ENCODE measurements around the gene MRPS22. TPM values are rescaled to one million over a fixed set of nuclear protein-coding genes. Genes with fewer than 3 reads are reported as not detected.

Gene MRPS22
- total RNA-seq, 2 donors from 2014 or later = 46.9 to 78.2 TPM

DNA sequence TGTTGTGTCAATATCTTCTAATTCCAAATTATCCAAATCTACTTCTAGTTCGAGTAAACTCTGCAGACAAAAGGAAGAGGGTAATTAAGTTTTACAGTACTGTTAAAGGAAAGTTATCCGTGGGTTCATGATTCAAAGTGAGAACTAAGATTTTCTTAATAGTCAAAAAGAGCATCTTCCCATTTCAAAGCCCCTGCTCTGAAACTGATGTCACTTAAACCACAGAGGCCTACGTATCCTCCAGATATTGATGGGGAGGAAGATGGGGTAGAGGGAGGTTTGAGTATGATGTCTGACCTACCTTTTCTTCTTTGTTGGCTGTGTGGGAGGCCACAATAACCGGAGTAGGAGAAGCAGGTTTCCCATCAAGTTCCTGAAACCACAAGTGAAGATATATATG, 14.1 kb downstream of the MRPS22 start:
- DNase-seq (ENCODE audit: low spot score) = no peak
- no peak overlapping the region for H3K27ac ChIP-seq
- H3K36me3 ChIP-seq = peaks cover 88% of the 10 kb centered on the region
- no peaks in the 10 kb centered on the region for H3K27me3 ChIP-seq
- TF ChIP-seq, protein P1, sequence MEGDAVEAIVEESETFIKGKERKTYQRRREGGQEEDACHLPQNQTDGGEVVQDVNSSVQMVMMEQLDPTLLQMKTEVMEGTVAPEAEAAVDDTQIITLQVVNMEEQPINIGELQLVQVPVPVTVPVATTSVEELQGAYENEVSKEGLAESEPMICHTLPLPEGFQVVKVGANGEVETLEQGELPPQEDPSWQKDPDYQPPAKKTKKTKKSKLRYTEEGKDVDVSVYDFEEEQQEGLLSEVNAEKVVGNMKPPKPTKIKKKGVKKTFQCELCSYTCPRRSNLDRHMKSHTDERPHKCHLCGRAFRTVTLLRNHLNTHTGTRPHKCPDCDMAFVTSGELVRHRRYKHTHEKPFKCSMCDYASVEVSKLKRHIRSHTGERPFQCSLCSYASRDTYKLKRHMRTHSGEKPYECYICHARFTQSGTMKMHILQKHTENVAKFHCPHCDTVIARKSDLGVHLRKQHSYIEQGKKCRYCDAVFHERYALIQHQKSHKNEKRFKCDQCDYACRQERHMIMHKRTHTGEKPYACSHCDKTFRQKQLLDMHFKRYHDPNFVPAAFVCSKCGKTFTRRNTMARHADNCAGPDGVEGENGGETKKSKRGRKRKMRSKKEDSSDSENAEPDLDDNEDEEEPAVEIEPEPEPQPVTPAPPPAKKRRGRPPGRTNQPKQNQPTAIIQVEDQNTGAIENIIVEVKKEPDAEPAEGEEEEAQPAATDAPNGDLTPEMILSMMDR (IDR thresholded peaks at IDR 0.05) = no peak
- no peaks in the 10 kb centered on the region for H3K4me1 ChIP-seq
- no peak overlapping the region for H3K4me3 ChIP-seq
- no peaks in the 10 kb centered on the region for H3K9me3 ChIP-seq

DNA sequence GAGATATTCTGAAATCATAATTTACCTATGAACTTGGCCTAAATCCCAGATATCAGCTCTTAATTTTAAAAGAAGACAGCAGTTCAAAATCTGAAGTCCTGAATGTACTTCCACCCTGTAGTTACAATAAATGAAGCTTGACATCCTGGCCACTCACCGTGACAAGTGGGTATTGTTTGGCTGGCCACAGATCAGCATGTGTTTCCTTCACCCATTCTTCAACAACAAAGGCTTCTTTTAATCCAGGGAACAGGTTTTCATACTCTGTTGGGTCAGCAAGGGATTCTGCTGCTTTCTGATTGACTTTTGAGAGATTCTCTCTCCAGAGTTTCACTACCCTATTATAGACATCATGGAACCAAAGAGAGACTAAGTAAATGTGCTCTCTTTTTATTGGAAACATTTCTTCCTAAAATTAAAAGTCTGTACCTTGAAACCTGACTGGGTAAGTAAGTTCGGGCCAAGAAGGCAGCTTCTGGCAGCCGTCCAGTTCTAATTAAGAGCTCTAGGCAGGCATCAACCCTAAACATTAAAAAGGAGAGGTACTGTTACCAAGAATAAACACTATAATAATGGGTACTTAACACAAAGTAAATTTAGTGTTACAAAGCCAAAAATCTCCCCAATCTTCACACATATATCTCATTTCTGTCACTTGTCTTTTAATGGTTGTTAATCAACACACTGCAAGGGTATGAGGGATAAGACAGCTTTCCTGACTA, 15.2 kb downstream of the MRPS22 start:
- H3K4me3 ChIP-seq = no peak overlapping the region
- no peaks in the 10 kb centered on the region for H3K4me1 ChIP-seq
- H3K9me3 ChIP-seq = no peaks in the 10 kb centered on the region
- H3K27ac ChIP-seq = no peak overlapping the region
- H3K27me3 ChIP-seq = no peaks in the 10 kb centered on the region
- H3K36me3 ChIP-seq = peaks cover 98% of the 10 kb centered on the region
- DNase-seq (ENCODE audit: low spot score) = no peak
- TF ChIP-seq, protein P1 (IDR thresholded peaks at IDR 0.05) = no peak

DNA sequence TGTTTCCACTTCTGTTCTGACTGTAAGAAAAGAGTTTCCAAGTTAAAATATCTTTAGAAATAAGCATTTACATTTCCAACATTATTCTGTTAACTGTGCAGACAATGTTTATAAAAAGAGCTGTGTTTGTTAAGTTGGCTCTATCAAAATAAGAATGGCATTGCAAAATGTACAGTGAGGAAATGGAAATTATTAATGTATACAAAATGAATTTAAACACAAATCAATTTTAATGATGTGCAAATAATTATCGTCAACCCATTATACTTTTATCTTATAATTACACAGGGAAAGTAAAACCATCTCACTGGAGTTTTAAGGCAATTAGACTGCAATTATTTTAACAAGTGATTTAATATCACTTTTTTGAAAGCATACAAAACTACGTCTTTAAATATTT, 17.5 kb downstream of the MRPS22 start:
- Histone ChIP-seq H3K27me3 (no peaks in the 10 kb centered on the region), H3K27ac (no peak overlapping the region), H3K4me3 (no peak overlapping the region), H3K9me3 (no peaks in the 10 kb centered on the region), H3K36me3 (peaks cover 98% of the 10 kb centered on the region), H3K4me1 (no peaks in the 10 kb centered on the region)
- TF ChIP-seq, protein P1 (IDR thresholded peaks at IDR 0.05) = no peak
- no peak for DNase-seq (ENCODE audit: low spot score)

DNA sequence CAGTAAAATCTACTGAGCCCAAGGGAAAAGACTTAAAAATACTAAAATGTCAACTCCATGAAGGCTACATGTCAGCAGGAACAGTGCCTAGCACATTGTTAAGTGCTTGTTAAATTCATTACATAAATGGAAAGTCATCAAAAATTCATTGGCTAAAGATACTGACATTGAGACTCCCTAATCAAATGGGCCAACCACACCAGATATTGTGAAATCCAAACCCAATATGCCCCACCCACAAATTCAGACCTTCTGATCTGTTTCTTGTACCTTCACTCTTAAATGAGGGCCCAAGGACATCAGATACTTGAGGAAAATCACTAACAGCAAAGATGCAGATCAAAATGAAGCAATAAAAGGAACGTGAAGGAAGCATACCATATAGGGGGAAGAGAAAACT, 20.7 kb downstream of the MRPS22 start:
- Histone ChIP-seq H3K36me3 (peaks cover 97% of the 10 kb centered on the region), H3K27me3 (no peaks in the 10 kb centered on the region), H3K4me3 (no peak overlapping the region), H3K9me3 (no peaks in the 10 kb centered on the region), H3K27ac (no peak overlapping the region), H3K4me1 (no peaks in the 10 kb centered on the region)
- no peak for DNase-seq (ENCODE audit: low spot score)
- TF ChIP-seq, protein P1 (IDR thresholded peaks at IDR 0.05) = no peak

DNA sequence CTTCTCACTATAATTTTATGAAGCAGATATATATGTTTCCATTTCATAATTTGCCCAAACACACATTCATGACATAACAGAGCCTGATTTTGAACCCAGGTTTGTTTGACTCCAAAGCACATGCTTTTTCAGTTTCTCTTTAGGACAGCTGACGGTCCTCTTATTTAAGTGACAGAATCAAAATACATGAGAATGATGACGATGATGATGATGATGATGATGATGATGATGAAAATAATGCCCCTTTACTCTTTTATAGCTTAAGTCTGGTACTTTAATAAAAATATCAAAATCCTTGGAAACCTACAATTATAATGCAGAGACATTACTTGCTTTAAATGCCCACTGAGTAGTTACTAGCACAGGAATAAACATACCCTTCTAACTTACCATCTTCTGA, 30.3 kb downstream of the MRPS22 start:
- TF ChIP-seq, protein P1 (IDR thresholded peaks at IDR 0.05) = no peak
- no peak overlapping the region for H3K4me3 ChIP-seq
- no peaks in the 10 kb centered on the region for H3K4me1 ChIP-seq
- no peak overlapping the region for H3K27ac ChIP-seq
- H3K9me3 ChIP-seq = no peaks in the 10 kb centered on the region
- peaks cover 92% of the 10 kb centered on the region for H3K36me3 ChIP-seq
- no peaks in the 10 kb centered on the region for H3K27me3 ChIP-seq
- no peak for DNase-seq (ENCODE audit: low spot score)

DNA sequence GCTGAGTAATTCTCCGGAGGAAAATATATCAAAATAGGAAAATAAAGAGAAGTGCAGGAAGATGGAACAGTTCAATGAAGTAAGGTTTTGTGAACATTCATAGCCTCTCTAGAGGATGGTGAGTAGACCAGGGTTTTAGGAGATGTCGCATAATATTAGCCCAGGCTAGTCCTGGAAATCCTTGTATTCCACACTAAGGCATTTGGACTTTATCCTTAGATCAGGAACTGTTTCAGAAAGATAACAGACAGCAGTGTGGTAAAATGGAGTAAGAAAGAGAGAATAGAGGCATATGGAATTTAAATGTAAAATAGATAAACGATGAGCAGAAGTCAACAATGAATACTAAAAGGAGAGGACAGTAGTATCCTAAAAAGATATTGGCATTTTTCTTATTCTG, 33.6 kb downstream of the MRPS22 start:
- Histone ChIP-seq H3K4me3 (no peak overlapping the region), H3K27me3 (no peaks in the 10 kb centered on the region), H3K36me3 (peaks cover 82% of the 10 kb centered on the region), H3K4me1 (no peaks in the 10 kb centered on the region), H3K9me3 (no peaks in the 10 kb centered on the region), H3K27ac (no peak overlapping the region)
- TF ChIP-seq, protein P1 (IDR thresholded peaks at IDR 0.05) = no peak
- no peak for DNase-seq (ENCODE audit: low spot score)
